GM18868 (cell line): Measurements from ENCODE around the gene CTDSPL2.
"Not testable (repeated sequence)": the region's sequence is repeated elsewhere in the genome, so short reads cannot be mapped to it uniquely, and the experiment has no call there.

Experiments used
- ATAC-seq: cut with Tn5 transposase; IDR thresholded peaks from one replicate; pipeline ENCODE4 v1.9.1; 2021; ENCODE audit warnings: mild to moderate bottlenecking, moderate library complexity; ENCODE audit not compliant: unreplicated experiment

CTDSPL2 gene

DNA sequence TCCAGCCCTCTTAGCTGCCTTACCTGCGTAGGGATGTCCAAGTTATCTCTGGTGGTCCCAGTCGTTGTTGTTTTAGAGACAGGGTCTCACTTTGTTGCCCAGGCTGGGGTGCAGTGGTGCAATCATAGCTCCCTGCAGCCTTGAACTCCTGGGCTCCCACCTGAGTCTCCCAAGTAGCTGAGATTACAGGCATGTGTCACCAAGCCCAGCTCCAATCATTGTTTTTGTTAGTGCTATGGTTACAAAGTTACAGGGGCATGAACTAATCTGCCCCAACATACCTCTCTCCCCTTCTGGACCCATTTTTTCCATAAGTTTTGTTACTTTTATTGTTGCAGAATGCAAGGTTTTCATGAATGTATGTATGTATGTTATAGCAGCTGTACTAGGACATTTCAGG, 54.7 kb downstream of the CTDSPL2 start:
- ATAC-seq, result no peak

DNA sequence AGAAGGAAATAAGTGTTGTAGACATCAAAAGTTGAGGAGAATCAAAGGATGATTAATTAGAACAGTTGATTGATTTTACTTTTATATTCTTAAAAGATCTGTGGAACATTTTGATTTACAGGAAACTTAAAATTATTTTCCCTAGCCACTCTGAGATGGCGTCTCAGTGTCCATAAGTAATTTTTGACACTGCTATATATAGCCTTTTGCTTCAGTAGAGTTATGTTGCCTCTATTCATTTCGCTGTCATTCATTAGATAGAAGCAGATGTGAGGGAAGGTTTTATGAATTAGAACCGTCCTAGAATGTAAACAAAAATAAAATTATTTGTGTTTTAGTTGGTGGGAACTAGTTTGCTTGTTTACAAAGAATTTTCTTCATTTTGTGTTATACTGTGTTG, 58.5 kb downstream of the CTDSPL2 start:
- ATAC-seq, result no peak

DNA sequence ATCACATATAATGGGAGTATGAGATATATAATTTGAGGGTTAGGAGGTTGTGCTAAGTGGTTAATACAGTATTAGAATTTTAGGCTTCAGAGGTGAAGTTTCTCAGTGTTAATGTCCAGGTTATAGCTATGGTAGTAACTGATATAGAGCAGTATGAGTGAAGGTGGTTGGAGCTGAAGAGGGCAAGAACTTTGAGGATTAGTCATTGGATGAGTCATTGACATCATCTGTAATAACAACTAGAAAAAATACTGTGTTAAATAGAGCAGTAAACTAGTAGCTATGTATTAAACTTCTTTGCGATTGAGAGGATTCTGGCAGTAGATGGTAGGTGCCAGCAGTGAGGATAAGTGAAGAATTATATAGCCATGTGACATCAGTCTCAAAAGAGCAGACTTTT, 62.0 kb downstream of the CTDSPL2 start:
- no peak for ATAC-seq

DNA sequence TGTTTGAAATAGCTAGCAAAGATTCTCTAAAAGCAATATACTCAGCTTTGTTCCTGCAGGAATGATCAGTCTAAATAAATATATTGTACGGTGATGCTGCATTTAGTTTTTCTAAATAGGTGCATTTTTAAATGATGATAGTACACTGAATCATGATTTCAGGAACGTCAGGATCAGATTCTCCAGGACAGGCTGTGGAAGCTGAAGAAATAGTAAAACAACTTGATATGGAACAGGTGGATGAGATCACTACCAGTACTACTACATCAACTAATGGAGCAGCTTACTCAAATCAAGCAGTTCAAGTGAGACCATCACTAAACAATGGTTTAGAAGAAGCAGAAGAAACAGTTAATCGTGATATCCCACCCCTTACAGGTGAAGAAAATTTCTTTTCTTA, 63.2 kb downstream of the CTDSPL2 start:
- ATAC-seq, result no peak

DNA sequence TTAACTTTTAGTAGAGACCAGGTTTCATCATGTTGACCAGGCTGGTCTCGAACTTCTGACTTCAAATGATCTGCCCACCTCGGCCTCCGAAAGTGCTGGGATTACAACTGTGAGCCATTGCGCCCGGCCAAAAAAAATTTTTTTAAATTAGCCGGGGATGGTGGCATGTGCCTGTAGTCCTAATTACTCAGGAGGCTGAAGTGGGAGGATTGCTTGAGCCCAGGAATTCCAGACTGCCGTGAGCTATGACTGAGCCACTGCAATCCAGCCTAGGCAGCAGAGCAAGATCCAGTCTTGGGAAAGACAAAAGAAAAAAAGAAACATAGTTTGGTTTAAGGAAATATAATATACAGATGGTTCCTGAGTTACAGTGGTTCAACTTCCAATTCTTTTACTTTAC, 64.6 kb downstream of the CTDSPL2 start:
- no peak for ATAC-seq

DNA sequence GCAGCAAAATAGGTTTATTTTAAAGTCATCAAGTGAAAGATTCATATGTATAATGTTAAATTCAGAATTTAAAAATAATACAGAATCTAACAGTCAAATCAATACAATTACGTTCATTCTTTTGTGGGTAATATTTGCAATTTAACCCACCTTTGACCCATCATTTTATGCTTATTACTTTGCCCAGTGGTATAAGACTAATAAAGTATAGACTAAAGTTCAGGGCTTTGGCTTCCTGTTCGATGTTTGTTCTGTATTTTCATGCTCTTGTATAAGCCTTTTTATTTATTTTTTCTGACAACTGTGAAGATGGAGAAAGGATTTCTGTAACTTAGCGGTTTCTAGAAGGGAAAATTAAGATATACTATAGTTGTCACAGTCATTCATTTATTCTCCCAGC, 65.2 kb downstream of the CTDSPL2 start:
- no peak for ATAC-seq

DNA sequence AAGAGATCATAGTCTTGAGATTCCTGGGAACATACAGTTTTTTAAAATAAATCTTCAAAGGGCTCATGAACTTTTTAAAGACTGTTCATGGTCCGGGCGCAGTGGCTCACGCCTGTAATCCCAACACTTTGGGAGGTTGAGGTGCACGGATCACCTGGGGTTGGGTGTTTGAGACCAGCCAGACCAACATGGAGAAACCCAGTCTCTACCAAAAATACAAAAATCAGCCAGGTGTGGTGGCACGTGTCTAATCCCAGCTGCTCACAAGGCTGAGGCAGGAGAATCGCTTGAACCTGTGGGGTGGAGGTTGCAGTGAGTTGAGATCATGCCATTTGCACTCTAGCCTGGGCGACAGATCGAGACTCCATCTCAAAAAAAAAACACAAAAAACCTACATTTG, 68.1 kb downstream of the CTDSPL2 start:
- no peak for ATAC-seq

DNA sequence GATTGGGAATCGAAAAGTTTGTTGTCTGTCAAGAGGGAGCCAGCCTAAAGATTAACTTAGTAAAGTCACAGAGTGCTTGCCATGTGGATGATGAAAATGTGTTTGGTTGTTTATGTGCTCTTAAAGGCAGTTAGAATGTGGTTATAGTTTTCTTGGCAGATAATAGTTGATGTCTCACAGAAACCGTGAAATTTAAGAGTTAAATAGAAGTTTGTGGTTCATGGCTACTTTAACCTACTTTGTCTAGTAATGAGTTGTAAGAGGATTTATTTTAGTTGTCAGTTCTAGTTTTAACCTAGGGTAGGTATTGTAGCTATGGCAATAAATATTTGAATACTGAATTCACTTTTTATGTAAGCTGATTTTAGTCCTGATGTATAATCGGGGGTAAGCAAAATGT, 73.1 kb downstream of the CTDSPL2 start:
- ATAC-seq, result no peak

DNA sequence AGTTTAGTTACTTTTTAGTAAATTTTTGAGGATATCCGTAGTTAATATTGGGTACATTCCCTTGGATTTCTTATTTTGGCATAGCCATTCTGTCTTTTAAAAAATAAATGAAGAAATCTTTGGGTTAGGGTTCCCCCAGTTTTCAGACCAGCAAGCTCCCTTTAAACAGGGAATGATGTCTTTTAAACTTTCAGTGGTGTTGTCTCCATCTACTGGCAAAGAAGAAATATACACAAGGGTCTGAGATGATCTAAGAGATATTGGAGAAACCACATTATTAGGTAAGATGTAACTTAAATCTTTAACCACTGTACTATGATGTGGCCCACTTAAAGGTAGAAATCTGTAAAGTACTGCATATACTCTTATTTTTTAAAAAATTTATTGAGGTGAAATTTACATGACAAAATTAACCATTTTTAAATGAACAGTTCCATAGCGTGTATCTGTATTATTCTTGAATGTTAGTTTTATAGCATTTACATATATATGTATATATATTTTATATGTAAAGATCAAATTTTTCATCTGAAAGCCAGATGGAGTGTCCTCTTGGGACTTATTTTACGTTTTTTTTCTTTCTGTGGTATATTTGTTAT, 74.4 kb downstream of the CTDSPL2 start:
- ATAC-seq, result no peak

DNA sequence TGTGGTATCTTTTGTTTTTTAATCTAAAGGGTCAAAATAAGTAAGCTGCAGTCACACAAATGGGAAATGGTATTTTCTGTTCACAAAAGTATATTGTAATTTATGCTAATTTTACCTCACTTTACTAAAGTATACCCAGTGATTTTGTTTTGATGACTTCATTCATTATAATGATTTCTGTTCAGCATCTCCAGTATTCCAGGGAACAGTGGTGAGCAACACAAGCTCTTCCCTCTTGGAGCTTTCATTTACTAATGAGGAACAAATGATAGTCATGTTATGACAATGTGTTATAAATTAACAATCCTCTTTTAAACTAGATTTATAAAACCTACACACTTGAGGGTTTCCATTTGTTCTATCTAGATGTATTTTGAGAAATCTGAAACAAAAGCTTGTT, 89.0 kb downstream of the CTDSPL2 start:
- ATAC-seq, result no peak

DNA sequence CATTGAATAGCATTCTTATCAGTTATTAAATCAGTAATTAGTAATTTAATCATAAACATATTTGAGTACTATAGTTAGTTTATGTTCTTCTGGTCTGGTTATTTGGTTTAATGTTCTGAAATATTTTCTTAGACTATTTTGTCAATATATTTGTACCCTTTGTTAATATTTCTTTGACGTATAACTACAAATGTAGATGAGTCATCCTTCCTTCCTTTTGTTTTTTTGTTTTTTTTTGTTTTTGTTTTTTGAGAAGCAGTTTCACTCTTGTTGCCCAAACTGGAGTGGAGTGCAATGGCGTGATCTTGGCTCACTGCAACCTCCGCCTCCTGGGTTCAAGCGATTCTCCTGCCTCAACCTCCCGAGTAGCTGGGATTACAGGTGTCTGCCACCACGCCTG, 92.1 kb downstream of the CTDSPL2 start:
- no peak for ATAC-seq

DNA sequence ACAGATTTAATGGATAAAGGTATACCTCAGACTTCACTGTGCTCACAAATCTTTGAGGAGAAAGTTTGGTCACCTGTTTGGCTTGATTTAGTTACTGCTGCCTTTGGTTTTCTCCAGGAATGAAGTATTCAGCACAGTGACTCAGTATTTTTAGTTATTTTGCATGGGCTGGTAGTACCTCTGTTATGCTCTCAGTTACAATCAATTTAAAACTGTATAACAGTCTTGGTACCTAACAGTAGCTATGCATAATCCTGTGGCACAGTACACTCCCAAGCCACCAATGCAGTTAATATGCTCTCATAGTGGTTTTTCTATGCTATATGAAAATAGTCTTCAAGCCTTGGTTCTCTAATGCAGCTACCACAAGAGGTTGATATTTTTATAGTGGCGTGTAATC, 97.6 kb downstream of the CTDSPL2 start:
- ATAC-seq, result no peak

DNA sequence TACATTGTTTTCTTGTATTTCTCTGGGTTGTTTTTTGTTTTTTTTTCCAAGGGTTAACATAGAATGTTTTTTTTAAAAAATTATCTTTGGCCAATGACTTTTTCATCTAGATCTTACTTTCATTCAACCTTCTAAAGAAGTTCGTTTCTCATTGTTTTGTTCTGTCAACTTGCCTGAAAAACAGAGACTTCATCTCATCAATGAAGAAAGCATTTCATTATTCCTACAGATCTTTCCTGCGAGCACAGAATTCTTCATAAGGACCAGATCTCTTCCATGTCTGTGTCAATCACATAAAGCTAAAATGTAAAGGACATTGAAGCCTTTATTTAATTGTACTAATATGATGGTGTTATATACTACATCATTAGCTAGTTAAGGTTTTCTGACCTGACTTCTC, 99.8 kb downstream of the CTDSPL2 start:
- no peak for ATAC-seq

DNA sequence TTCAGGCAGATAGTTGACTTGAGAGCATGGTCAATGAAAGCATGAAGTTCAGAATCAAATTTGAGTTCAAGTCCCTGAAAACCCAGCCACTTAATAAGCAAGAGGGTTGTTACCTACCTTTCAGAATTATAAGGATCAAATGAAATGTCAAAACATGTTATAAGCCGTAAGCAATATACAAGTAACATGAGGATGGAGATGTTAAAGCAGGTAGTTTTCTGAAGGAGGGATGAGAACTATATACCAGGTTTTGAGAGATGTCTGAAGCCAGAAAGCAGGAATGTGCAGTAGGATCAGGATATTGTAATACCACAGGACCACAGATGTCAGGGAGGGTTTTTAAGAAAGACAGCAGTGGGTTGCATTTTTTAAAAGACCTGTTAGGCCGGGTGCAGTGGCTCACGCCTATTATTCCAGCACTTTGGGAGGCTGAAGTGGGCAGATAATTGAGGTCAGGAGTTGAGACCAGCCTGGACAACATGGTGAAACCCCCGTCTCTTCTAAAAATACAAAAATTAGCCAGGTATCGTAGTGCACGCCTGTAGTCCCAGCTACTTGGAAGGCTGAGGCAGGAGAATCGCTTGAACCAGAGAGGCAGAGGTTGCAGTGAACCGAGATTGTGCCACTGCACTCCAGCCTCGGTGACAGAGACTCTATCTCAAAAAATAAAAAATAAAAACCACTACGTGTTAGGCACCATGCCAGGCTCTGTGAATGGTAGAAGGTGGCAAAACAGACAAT, 102.6 kb downstream of the CTDSPL2 start:
- no peak for ATAC-seq

DNA sequence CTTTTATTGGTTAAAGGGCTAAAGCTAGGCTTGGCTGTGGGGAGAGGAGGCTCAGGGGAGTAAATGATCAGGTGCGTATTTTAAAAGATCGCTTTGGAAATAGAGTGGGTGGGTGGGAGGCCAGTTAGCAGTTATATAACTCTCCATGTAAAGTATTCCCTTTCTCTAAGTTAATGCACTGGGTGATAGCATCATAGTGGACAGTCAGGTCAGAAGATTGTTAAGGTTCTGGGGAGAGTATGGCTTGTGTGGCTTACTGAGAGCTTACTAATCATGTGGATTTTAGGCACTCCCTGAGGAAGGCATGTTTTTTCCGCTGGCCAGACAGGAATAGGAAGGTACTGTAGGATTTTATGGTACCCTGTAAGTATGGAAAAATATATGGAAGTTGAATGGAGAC, 103.2 kb downstream of the CTDSPL2 start:
- ATAC-seq, result no peak

DNA sequence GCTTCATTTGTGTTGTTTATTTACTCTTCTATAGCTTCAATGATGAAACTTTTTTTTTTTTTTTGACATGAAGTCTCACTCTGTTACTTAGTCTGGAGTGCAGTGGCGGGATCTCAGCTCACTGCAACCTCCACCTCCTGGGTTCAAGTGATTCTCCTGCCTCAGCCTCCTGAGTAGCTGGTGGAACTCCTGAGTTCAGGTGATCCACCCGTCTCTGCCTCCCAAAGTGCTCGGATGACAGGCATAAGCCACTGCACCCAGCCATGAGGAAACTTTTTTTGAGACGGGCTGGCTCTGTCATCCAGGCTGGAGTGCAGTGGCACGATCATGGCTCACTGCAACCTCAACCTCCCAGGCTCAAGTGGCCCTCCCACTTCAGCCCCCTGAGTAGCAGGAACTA, 104.8 kb downstream of the CTDSPL2 start:
- not testable (repeated sequence) for ATAC-seq

DNA sequence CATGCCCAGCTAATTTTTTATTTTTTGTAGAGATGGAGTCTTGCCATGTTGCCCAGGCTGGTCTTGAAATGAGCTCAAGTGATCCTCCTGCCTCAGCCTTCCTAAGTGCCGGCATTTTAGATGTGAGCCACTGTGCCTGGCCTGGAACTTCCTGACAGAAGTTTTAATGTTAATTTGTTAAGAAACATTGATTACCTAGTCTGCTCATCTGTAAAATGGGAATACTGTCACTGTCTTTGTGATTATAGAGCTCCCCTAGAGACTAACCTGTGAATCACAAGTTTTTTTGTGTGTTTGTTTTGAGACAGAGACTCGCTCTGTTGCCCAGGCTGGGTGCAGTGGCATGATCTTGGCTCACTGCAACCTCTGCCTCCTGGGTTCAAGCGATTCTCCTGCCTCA, 105.3 kb downstream of the CTDSPL2 start:
- ATAC-seq, result no peak

DNA sequence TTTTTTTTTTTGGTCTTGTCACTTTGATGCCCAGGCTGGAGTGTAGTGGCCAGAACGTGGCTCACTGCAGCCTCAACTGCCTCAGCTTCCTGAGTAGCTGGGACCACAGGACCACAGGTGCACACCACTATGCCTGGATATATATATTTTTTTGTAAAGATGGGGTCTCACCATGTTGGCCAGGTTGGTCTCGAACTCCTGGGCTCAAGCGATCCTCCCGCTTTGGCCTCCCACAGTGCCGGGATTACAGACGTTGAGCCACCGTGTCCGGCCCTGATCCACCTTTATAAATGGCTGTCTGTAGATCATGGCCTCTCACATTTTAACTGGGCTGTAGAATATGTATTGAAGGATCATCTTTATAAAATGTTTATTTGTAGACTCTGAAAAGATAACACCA, 107.7 kb downstream of the CTDSPL2 start:
- ATAC-seq, result no peak

DNA sequence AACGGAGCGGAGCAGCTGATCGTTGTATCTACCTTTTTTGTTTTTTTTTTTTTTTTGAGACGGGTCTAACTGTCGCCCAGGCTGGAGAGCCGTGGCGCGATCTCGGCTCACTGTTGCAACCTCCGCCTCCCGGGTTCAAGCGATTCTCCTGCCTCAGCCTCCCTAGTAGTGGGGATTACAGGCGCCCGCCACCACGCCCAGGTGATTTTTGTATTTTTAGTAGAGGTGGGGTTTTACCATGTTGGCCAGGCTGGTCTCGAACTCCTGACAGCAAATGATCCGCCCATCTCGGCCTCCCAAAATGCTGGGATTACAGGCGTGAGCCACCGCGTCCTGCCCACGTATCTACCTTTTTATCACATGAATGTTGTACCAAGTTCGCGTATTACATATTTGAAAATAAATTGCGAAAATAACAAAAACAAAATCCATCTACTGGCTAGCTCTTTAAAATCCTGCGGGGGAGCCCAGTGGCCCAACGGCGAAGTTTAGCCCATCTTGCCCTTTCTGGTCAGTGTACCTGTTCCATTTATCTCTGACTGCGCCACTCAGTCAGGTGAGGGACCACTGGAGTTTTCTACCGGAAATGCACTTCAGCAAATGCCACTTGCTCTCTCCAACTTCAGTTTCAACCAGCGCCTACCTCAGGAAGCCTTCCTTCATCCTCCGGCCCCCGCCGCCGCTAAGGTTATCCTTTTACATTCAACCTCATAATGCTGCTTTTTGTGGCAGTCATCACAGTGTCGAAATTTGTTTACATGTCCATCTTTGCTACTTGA, 108.3 kb downstream of the CTDSPL2 start:
- ATAC-seq, result no peak

DNA sequence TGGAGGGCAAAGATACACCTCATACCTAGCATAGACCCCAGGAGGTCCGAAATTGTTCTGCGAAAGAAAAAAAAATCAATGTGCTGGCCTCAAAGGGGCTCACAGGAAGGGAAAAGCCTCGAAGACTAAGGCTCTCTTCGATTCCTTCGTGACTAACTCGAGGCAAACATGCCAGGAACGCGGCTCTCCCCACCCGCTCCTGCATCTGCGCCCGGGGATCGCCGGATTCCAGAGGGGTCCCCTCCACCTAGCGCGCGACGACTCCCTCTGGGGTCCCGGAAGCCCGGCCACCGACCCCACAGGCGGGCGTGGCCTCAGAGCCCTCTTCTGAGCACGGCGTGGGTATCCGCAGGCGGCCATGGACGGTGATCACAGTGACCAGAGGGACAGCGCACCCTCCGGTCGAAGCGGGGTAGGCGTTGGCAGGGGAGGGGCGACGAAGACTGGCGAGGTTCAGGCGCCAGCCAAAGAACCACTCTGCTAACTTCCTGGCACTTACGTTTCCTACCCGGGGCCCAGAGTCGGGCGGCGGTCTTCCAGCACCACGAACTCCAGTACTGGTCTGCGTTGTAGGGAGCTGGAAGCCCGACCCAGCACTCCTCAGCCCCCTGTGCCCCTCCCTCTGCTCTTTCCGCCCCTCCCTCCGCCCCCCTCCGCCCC, 109.0 kb downstream of the CTDSPL2 start:
- peak; percentile 64 for ATAC-seq

DNA sequence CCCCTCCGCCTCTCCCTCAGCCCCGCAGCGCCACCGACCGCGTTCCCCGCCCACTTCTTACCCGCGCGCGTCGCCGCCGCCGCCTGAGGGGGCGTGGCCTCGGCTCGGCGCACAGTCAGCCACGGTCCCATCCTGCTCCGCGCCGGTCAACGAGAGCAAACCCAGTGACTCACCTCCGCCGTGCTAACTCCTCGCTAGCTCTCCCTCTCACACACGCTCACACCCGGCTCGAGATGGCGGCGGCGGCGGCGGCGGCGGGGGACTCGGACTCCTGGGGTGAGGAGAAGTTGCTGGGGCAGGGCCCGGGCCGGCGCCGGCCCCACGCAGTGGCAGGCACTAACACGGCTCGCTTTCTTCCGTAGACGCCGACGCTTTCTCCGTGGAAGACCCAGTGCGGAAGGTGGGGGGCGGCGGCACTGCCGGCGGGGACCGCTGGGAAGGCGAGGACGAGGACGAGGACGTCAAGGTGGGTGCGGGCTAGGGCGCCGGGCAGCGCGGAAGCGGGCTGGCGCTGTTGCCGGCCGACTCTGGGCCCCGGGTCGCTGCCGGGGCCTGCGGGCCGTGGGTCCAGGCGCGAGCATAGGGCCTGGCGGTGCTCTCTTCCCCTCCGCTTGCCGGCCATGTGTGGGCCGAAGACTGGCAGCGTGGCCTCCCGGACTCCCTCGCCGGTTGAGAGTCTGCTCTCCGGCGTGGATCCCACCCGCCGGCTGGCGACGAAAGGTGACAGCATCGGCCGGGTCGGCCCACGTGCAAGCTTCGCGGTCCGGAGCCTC, 109.7 kb downstream of the CTDSPL2 start, which contains the start of gene EIF3J:
Gene EIF3J (plus strand): TSS at position 186 of the 773 bp plus-strand sequence. CDS start 48 bp downstream, at position 234.
- peak; percentile 87 for ATAC-seq
